ENCODE data around the gene DACT3. TPM values are rescaled to one million over a fixed set of nuclear protein-coding genes. Genes with fewer than 3 reads are reported as not detected.
A peak's percentile ranks its signal among the peaks of the same experiment; 100 is the strongest.

Gene DACT3
- polyA plus RNA-seq, 6 donors from 2014 or later: 0.11 to 0.30 TPM; not detected in 4

DNA sequence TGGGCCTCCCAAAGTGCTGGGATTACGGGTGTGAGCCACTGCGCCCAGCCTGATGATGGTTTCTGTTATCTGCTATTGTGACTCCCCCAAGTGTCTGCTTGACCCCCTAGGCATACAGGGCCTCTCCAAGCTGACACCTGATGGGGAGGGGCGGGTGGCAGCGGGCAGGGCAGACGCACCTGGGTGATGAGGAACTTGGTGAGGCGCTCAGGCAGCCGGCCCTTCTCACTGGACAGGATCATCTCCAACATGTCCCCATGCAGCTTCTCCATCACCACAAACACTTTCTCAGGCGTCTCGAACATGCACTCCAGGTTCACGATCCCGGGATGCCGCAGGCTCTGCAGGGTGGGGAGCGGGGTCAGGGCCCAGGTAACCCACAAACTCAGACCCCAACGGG, 28.4 kb upstream of the DACT3 start:
- H3K27ac Mint-ChIP-seq: no peak overlapping the region

DNA sequence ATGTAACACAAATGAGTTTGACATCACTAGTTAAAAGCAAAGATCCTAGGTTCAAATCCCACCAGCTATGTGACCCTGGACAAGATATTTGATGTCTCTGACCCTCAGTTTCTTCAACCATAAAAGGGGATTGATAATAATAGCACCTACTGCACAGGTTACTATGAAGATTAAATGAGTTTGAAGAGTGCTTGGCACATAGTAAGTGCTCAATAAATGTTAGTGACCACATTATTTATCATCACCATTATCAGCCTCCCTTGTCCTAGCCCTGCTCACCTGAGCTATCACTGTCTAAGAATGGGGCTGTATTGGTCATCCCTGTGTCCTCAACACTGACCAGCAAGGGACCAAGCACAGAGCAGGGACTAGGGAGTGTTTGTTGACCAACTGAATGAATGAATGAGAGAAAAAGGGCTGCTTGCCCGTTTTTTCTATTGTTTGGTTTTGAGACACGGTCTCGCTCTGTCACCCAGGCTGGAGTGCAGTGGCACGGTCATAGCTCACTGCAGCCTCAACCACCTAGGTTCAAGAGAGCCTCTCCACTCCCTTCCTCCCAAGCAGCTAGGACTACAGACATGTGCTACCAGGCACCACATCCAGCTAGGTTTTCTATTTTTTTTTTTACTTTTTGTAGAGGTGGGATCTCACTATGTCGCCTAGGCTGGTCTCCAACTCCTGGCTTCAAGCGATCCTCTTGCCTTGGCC, 26.6 kb upstream of the DACT3 start:
- Mint-ChIP-seq H3K27ac (peak overlapping the region in 3 of 6 donors; percentile 34 to 56 (median 47)), H3K4me3 (no peak overlapping the region), H3K27me3 (no peaks in the 10 kb centered on the region), H3K9me3 (no peaks in the 10 kb centered on the region), H3K4me1 (peaks cover 4 to 13% (median 4%) of the 10 kb centered on the region in 3 donors), H3K36me3 (peaks cover 23 to 28% of the 10 kb centered on the region in 2 donors)
- ATAC-seq (ENCODE audit: low read depth in 2 of 2) (no peak), DNase-seq (no peak)

More for the DNA sequence above, 28.4 kb upstream of the DACT3 start:
- no peak for DNase-seq
- H3K9me3 Mint-ChIP-seq: no peaks in the 10 kb centered on the region
- no peak for ATAC-seq (ENCODE audit: low read depth in 2 of 2)
- H3K4me1 Mint-ChIP-seq: peaks cover 4 to 18% (median 8%) of the 10 kb centered on the region in 3 donors
- H3K27me3 Mint-ChIP-seq: no peaks in the 10 kb centered on the region
- peaks cover 22 to 35% of the 10 kb centered on the region in 2 donors for H3K36me3 Mint-ChIP-seq
- no peak overlapping the region for H3K4me3 Mint-ChIP-seq

DNA sequence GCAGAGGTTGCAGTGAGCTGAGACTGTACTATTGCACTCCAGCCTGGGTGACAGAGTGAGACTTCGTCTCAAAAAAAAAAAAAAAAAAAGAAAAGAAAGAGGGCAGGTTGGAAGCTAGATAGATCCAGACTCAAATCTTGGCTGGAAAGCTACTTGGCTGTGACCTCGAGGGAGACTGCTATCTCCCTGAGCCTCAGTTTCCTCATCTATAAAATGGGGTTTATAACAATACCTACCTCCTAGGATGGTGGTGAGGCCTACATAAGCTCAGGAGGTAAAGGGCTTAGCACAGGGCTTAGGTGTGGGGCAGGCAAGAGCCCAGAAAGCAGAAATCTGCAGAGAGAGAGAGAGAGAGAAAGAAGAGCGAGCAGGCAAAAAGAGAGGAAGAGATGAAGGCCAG, 24.2 kb upstream of the DACT3 start:
- H3K27ac Mint-ChIP-seq: peak overlapping the region in 3 of 6 donors; percentile 7 to 44 (median 42)

DNA sequence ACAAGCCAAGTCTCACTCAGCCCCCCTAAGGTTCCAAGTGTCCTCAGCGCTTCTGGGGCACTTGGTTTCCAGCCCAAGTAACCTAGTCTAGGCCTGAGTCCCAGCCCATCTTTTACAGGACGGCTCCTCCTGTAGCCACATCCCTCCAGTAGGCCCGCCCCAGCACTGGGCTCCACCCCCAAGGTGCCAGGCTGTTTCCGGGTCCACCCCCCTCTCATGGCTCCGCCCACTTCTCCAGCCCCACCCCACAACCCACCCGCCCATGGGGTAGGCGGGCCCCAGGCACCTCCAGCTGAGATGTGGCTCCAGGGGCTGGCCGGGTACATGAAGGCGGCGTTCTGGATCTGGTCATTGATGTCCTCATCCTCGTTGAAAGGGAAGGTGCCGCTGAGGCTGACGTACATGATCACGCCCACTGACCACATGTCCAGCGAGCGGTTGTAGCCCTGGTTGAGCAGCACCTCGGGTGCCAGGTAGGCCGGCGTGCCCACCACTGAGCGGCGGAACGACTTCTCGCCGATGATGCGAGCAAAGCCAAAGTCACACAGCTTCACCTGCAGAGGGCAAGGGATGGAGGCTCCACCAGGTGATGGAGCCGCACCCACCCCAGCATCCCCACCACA, 17.2 kb upstream of the DACT3 start:
- H3K27me3 Mint-ChIP-seq: no peaks in the 10 kb centered on the region
- H3K4me3 Mint-ChIP-seq: no peak overlapping the region
- ATAC-seq (ENCODE audit: low read depth in 2 of 2) (peak; percentile 90 to 95), DNase-seq (peak; percentile 49)
- peaks cover 9 to 24% (median 12%) of the 10 kb centered on the region in 3 donors for H3K4me1 Mint-ChIP-seq
- peaks cover 9 to 28% of the 10 kb centered on the region in 2 donors for H3K36me3 Mint-ChIP-seq
- H3K9me3 Mint-ChIP-seq: no peaks in the 10 kb centered on the region
- peak overlapping the region in 1 of 6 donors; percentile 36 for H3K27ac Mint-ChIP-seq

More for the DNA sequence above, 24.2 kb upstream of the DACT3 start:
- Mint-ChIP-seq H3K36me3 (peaks cover 4% of the 10 kb centered on the region in 2 donors), H3K4me1 (peaks cover 0 to 4% (median under 1%) of the 10 kb centered on the region in 3 donors), H3K4me3 (no peak overlapping the region), H3K27me3 (no peaks in the 10 kb centered on the region), H3K9me3 (no peaks in the 10 kb centered on the region)
- no peak for ATAC-seq (ENCODE audit: low read depth in 2 of 2)
- no peak for DNase-seq

DNA sequence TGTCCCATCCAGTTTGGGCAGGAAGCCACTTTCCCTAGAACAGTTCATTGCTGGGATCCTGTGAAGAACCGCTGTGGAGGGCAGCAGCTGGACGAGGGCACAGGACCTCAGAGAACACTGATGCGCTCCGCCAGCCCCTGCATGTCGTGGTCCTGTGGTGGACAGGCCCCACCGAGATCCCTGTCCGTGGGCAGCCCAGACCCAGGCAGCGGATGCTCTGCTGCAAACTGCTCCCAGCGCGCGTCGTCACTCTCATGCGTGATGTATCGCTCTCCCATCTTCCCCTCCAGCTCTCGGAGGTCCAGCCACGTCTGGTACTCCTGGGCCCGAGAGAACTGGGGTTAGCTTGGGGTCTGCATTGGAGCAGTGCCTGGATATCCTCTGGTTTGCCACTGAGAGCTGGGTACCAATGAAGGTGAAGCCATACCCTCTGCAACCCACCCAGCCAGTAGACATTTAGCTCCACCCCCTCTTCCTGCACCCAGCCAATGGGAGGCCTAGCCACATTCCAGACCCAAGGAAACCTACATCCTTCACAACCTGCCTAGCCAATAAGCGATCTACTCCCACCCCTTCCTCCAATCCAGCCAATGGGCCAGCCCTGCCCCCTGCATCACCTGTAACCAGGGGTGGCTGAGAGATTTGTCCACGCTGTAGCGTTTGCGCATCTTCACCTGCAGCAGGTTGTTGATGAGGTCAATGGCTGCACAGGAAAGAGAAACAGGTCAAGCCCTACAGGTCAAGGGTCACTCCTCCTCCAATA, 13.6 kb upstream of the DACT3 start:
- no peaks in the 10 kb centered on the region for H3K27me3 Mint-ChIP-seq
- H3K36me3 Mint-ChIP-seq: peaks cover 6 to 28% of the 10 kb centered on the region in 2 donors
- H3K4me3 Mint-ChIP-seq: peak overlapping the region in 1 of 8 donors; percentile 15
- H3K27ac Mint-ChIP-seq: peak overlapping the region in 3 of 6 donors; percentile 39 to 64 (median 47)
- peaks cover 7 to 20% (median 12%) of the 10 kb centered on the region in 3 donors for H3K4me1 Mint-ChIP-seq
- DNase-seq: no peak
- peaks cover 0 to 2% (median 0%) of the 10 kb centered on the region in 7 donors for H3K9me3 Mint-ChIP-seq
- ATAC-seq (ENCODE audit: low read depth in 2 of 2): peak; percentile 18 to 21

DNA sequence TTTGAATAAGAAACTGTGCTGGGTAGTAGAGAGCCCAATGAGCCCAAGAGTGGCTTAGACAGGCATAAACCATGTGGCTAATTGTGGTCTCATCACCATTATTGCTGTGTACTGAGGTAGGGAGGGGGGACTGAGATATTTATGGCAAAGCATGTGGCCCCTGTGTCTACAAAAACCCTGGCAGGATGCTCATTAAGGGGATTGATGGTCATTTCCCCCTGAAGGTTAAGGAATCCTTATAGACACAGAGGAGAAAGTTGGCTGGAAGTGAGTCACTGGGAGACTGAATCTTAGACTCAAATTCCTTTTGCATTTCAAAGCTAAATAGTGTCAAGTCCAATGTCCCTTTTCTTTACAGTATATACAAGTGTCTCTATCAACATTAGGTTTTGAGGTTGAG, 9.8 kb upstream of the DACT3 start:
- Mint-ChIP-seq H3K4me3 (no peak overlapping the region), H3K36me3 (peaks cover 6 to 17% of the 10 kb centered on the region in 2 donors), H3K4me1 (peaks cover 0 to 6% (median 0%) of the 10 kb centered on the region in 3 donors), H3K9me3 (peaks cover 0 to 2% (median 0%) of the 10 kb centered on the region in 7 donors), H3K27ac (peak overlapping the region in 2 of 6 donors; percentile 71 to 79), H3K27me3 (no peaks in the 10 kb centered on the region)
- no peak for DNase-seq
- ATAC-seq (ENCODE audit: low read depth in 2 of 2): no peak

DNA sequence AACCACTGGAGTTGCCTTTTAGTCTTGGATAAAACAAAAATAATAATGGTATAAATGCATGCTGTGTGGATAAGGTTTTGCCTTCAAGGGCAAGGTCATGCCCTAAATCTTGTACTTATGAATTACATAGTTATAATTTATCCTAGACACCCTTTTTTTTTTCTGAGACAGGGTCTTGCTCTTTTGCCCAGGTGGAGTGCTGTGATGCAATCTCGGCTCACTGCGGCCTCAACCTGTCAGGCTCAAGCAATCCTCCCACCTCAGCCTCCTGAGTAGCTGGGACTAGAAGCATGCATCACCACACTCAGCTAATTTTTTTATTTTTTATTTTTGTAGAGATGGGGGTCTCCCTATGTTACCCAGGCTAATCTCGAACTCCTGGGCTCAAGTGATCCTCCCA, 7.7 kb upstream of the DACT3 start:
- ATAC-seq (ENCODE audit: low read depth in 2 of 2) (no peak), DNase-seq (no peak)
- H3K36me3 Mint-ChIP-seq: peaks cover 0 to under 1% of the 10 kb centered on the region in 2 donors
- H3K4me1 Mint-ChIP-seq: no peaks in the 10 kb centered on the region
- peak overlapping the region in 1 of 6 donors; percentile 39 for H3K27ac Mint-ChIP-seq
- H3K4me3 Mint-ChIP-seq: no peak overlapping the region
- peaks cover 0 to 2% (median 0%) of the 10 kb centered on the region in 7 donors for H3K9me3 Mint-ChIP-seq
- H3K27me3 Mint-ChIP-seq: peaks cover 0 to 8% (median 2%) of the 10 kb centered on the region in 3 donors

DNA sequence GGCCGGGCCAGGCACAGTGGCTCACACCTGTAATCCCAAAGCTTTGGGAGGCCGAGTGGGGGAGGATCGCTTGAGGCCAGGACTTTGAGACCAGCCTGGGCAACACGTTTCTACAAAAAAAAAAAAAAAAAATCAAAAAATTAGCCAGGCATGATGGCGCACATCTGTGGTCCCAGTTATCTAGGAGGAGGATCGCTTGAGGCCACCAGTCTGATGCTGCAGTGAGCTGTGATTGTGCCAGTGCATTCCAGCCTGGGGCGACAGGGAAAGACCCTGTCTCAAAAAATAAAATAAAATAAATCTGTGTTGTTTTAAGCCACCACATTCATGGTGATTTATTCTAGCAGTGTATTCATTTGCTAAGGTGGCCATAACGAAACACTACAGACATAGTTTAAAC, 4.1 kb upstream of the DACT3 start:
- Mint-ChIP-seq H3K27me3 (peaks cover 0 to 21% (median 13%) of the 10 kb centered on the region in 3 donors), H3K4me3 (no peak overlapping the region), H3K4me1 (peaks cover 12 to 16% (median 12%) of the 10 kb centered on the region in 3 donors), H3K27ac (no peak overlapping the region), H3K9me3 (no peaks in the 10 kb centered on the region), H3K36me3 (no peaks in the 10 kb centered on the region)
- ATAC-seq (ENCODE audit: low read depth in 2 of 2) (no peak), DNase-seq (no peak)

DNA sequence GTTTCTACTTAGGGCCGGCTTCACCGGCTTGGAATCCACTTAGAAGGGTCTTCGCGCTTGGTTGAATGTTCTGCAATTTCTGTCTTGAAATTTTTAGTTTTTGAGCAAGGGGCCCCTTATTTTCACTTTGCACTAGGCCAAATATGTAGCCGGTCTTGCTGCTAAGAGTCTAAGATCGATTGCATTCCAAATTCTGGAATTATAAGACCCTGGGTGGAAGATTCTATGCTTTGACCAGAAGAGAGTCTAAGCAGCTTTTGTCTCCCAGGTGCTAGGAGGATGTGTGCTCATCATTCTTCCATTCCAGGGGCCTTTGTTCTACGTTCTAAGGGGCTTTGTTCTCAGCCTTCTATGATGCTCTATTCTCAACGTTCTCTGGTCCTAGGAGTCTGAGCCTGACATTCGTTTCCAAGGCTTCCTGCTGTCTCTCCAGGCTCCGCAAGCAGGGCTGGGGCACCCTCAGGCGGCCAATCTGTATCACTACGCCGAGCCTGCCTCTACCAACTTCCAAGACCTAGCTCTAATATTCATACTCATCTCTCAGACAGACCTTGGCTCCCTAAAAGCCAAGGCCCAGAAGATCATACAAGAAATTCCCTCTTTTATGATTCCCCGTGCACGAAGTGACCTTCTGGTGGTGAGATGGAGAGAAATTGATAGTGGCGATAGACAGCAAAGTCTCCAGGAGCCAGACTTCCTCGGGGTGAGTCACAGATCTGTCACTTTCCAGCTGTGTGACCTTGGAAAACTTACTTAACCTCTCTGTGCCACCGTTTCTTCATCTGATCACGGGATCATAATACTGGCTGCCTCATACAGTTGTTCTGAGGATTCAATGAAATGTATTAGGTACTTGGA, 982 bp upstream of the DACT3 start:
- H3K27ac Mint-ChIP-seq: peak overlapping the region; percentile 87 to 99 (median 97)
- no peaks in the 10 kb centered on the region for H3K36me3 Mint-ChIP-seq
- ATAC-seq (ENCODE audit: low read depth in 2 of 2) (peak; percentile 45 to 46), DNase-seq (peak; percentile 74)
- peak overlapping the region; percentile 78 to 92 (median 86) for H3K4me3 Mint-ChIP-seq
- H3K9me3 Mint-ChIP-seq: no peaks in the 10 kb centered on the region
- H3K27me3 Mint-ChIP-seq: peaks cover 12 to 42% (median 34%) of the 10 kb centered on the region in 3 donors
- H3K4me1 Mint-ChIP-seq: peaks cover 27 to 28% (median 27%) of the 10 kb centered on the region in 3 donors

DNA sequence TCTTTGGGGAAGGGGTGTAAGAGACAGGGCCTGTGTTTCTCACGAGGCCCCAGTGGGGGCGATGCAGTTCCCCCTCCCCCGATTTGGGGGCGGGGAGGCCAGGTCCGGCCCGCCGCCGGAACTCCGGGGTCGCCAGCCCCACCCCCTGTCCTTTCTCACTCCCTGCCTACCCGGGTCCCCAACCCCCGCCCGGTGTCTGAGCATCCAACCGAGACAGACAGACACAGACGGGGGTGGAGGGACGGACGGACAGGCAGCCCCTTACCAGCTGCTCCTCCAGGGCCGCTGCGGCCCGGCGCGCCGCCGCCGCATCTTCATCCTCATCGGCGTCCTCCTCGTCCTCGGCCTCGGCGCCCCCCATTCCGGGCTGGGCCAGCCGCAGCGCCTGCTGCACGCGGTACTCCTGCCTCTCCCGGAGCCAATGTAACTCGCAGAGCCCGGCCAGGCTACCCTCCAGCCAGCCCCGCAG, 397 bp downstream of the DACT3 start:
- no peaks in the 10 kb centered on the region for H3K36me3 Mint-ChIP-seq
- no peaks in the 10 kb centered on the region for H3K9me3 Mint-ChIP-seq
- peak overlapping the region in 2 of 6 donors; percentile 34 to 87 for H3K27ac Mint-ChIP-seq
- peak overlapping the region; percentile 66 to 88 (median 82) for H3K4me3 Mint-ChIP-seq
- H3K27me3 Mint-ChIP-seq: peaks cover 16 to 47% (median 38%) of the 10 kb centered on the region in 3 donors
- DNase-seq (no peak), ATAC-seq (ENCODE audit: low read depth in 2 of 2) (peak; percentile 8 to 15)
- peaks cover 27 to 28% (median 27%) of the 10 kb centered on the region in 3 donors for H3K4me1 Mint-ChIP-seq

DNA sequence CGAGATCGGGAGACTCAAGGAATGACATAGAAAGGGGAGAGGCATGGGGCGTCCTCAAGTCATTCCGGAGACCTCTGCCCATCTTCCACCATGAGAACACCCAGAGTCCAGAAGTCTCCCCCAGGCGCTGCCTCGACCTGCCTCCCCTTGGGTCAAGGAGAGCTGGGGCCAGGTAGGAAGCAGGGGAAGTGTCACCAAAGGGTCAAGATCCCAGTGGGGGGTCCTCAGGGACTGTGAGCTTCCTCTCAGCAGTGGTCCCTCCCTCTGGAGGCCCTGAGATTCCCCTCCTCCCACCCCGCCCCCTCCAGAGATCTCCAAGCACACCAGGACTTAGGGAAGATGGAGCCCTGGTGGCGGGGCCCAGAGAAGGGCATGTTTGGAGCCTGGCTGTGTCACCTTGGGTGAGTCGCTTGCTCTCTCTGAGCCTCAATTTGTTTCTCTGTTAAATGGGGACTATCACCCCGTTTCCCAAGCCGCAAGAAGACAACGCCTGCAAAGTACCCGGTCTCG, 919 bp downstream of the DACT3 start:
- peaks cover 18 to 51% (median 41%) of the 10 kb centered on the region in 3 donors for H3K27me3 Mint-ChIP-seq
- peak overlapping the region in 3 of 6 donors; percentile 5 to 34 (median 8) for H3K27ac Mint-ChIP-seq
- ATAC-seq (ENCODE audit: low read depth in 2 of 2) (no peak), DNase-seq (no peak)
- no peaks in the 10 kb centered on the region for H3K9me3 Mint-ChIP-seq
- no peaks in the 10 kb centered on the region for H3K36me3 Mint-ChIP-seq
- H3K4me3 Mint-ChIP-seq: peak overlapping the region; percentile 70 to 90 (median 82)
- peaks cover 27 to 28% (median 27%) of the 10 kb centered on the region in 3 donors for H3K4me1 Mint-ChIP-seq
